Mammary epithelial cell (primary cell): ENCODE measurements around the gene POLH.

ENCODE experiments used
- CTCF ChIP-seq, 2 donors: IDR thresholded peaks in 1 of 2; conservative IDR thresholded peaks in 1 of 2; 2 replicates each; pipeline ENCODE4 v1.5.1; 2011 to 2012; ENCODE audit warnings: inconsistent platforms in 2 of 2, low read length in 2 of 2, mild to moderate bottlenecking in 2 of 2, control low read depth in 1 of 2, low read depth in 1 of 2; ENCODE audit not compliant: insufficient read depth in 1 of 2; ENCODE audit errors: extremely low read depth in 1 of 2
- EZH2 ChIP-seq: IDR thresholded peaks from 2 replicates; pipeline ENCODE4 v1.6.1; 2012; ENCODE audit warnings: low read length, inconsistent platforms, borderline replicate concordance

- TF ChIP-seq CTCF (conservative IDR thresholded peaks at IDR 0.05 in 1 of 2, IDR thresholded peaks at IDR 0.05 in 1 of 2; ENCODE audit: extremely low read depth in 1 of 2, insufficient read depth in 1 of 2, low read depth in 1 of 2, low read length in 2 of 2) (no peak), EZH2 (no peak)
Measured at GRCh38 chr6:43634702-43635303, 58.8 kb downstream of the POLH start.
